Activated B cell treated with CpG ODN at 0.5 μM for 24 hours (primary cell): ENCODE measurements around the gene BUB1B. TPM values are rescaled to one million over a fixed set of nuclear protein-coding genes. Genes with fewer than 3 reads are reported as not detected.
A peak's percentile ranks its signal among the peaks of the same experiment; 100 is the strongest.

ENCODE experiments used
- ATAC-seq: fragments of 200-7000 bp; cut with Tn5 transposase; one replicate; pipeline ENCODE4 v1.10.0; 2021; ENCODE audit warnings: low read depth, mild to moderate bottlenecking, moderate library complexity
- CTCF ChIA-PET: fragments of 350-600 bp; sonication (Branson Sonifier 250); formaldehyde crosslinking; loops from one replicate; lab custom pipeline; 2021; ENCODE audit warnings: antibody characterized with exemption; lab: Charles Lee
- POLR2A ChIA-PET: fragments of 350-600 bp; sonication (Branson Sonifier 250); formaldehyde crosslinking; loops from one replicate; lab custom pipeline; 2021; ENCODE audit warnings: antibody characterized with exemption; lab: Charles Lee
- DNase-seq: peaks from one replicate; pipeline ENCODE4 v3.0.0; 2022
- H3K27ac Mint-ChIP-seq: one replicate; pipeline ENCODE4 v1.8.0; 2020; ENCODE audit warnings: mixed read lengths
- H3K27me3 Mint-ChIP-seq: one replicate; pipeline ENCODE4 v1.8.0; 2021; ENCODE audit warnings: mixed read lengths
- H3K36me3 Mint-ChIP-seq: one replicate; pipeline ENCODE4 v1.8.0; 2021; ENCODE audit warnings: low read depth, mixed read lengths
- H3K4me1 Mint-ChIP-seq: one replicate; pipeline ENCODE4 v1.8.0; 2021; ENCODE audit warnings: mixed read lengths
- H3K4me3 Mint-ChIP-seq: one replicate; pipeline ENCODE4 v1.8.0; 2020; ENCODE audit warnings: mild to moderate bottlenecking, mixed read lengths
- H3K9me3 Mint-ChIP-seq: one replicate; pipeline ENCODE4 v1.8.0; 2020; ENCODE audit warnings: mixed read lengths
- intact Hi-C: fragments of 100-400 bp; cut with micrococcal nuclease; formaldehyde crosslinking; loops from one replicate; pipeline ENCODE4 v1.15.1; 2024
- total RNA-seq: library from RNA; stranded (reverse); gene quantifications from 2 replicates; pipeline ENCODE4 v1.2.3, GENCODE V29; 2022
- TF ChIP-seq, protein P1 (sequence below): fragments of 200-600 bp; IDR thresholded peaks from one replicate; pipeline ENCODE4 v1.8.0; 2022; ENCODE audit warnings: antibody characterized with exemption, mild to moderate bottlenecking

The BUB1B gene
- total RNA-seq, 1 donor from 2014 or later: 3.9 TPM

DNA sequence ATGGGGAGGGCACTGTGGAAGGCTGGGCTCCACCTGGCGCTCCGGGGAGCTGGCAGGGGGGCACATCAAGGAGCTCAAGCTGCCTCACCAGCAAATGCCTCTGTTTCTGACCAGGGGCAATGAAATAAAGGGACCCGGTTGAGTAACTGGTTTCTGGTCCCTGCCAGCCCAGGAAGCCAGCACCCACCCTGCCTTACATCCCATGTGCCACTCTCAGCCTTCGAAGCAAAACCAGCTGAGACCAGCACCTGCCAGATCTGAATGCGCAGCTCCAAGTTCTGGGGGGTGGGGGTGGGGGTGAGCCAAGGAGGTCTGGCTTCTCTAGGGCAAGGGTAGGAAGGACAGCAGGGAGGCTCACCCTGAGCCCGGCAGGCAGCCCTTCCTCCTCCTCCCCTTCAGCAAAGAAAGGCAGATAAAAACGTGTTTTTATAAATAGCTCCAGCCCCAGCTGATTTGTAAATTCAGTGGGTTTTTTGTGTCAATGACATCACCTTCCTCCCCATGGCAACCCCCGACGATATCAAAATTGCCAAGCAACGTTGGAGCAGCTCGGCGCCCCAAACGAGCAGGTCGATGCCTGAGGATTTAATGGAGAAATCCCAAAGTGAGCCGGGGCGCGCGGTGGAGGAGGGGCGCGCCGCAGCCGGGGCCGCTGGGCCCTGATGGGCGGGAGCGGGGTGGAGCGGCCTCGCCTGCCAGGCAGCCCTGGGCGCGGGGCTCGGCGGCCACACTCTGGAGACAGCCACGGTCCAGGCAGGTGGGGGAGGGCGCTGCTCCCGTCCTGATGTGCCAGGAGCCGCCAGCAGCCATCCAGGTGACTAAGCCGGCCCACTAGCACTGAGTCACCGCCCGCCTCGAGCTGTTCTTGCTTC is 77.9 kb downstream of the BUB1B start, which contains the start of gene PAK6:
TSS of gene PAK6 (plus strand) at position 532 of the 872 bp plus-strand sequence. CDS start 25,723 bp downstream, outside the sequence.
- DNase-seq: peak; percentile 36
- peak; percentile 48 for ATAC-seq
- peak within 1 kb of the TSS; percentile 72 for H3K4me3 Mint-ChIP-seq
- H3K27me3 Mint-ChIP-seq: peaks cover 12% of the 10 kb centered on the region
- no peaks in the 10 kb centered on the region for H3K9me3 Mint-ChIP-seq
- H3K27ac Mint-ChIP-seq: no peak within 1 kb of the TSS
- H3K36me3 Mint-ChIP-seq: no peaks in the 10 kb centered on the region
- TF ChIP-seq, protein P1, sequence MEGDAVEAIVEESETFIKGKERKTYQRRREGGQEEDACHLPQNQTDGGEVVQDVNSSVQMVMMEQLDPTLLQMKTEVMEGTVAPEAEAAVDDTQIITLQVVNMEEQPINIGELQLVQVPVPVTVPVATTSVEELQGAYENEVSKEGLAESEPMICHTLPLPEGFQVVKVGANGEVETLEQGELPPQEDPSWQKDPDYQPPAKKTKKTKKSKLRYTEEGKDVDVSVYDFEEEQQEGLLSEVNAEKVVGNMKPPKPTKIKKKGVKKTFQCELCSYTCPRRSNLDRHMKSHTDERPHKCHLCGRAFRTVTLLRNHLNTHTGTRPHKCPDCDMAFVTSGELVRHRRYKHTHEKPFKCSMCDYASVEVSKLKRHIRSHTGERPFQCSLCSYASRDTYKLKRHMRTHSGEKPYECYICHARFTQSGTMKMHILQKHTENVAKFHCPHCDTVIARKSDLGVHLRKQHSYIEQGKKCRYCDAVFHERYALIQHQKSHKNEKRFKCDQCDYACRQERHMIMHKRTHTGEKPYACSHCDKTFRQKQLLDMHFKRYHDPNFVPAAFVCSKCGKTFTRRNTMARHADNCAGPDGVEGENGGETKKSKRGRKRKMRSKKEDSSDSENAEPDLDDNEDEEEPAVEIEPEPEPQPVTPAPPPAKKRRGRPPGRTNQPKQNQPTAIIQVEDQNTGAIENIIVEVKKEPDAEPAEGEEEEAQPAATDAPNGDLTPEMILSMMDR: no peak
- ChIA-PET POLR2A (interaction anchor here (0.6 to 1.4 kb wide), 10 partner anchors 8 to 539 kb away, joined by 3 to 8 read pairs (median 3); no protein-coding TSS in a partner anchor), CTCF (interaction anchor here (0.7 to 2.3 kb wide), 6 partner anchors 22 to 183 kb away, joined by 3 to 10 read pairs (median 4); no protein-coding TSS in a partner anchor)
- H3K4me1 Mint-ChIP-seq: peaks cover 37% of the 10 kb centered on the region
- intact Hi-C loops: loop anchor here (5.0 kb wide), 1 partner anchor 34 kb away; no protein-coding TSS in a partner anchor

DNA sequence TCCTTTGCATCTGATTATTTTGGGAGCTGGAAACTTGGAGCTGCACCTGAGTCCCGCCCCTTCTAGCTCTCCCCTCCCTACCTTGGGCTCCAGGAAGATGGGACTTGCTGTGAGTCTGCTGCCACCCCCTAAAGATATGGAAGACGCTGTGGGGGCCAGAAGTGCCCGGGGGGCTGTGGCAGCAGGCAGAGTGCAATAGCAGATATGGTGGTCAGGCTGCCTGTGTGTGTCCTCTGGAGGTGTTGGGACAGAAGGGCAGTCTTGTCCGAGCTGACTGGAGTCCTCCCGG is 78.5 kb downstream of the BUB1B start:
- H3K27ac Mint-ChIP-seq: no peak overlapping the region
- intact Hi-C loops: loop anchor here (5.0 kb wide), 1 partner anchor 33 kb away; no protein-coding TSS in a partner anchor
- DNase-seq (no peak), ATAC-seq (no peak)
- TF ChIP-seq, protein P1: no peak
- H3K9me3 Mint-ChIP-seq: no peaks in the 10 kb centered on the region
- no peaks in the 10 kb centered on the region for H3K36me3 Mint-ChIP-seq
- H3K4me3 Mint-ChIP-seq: peak overlapping the region; percentile 26
- ChIA-PET CTCF (interaction anchor here (0.7 to 2.3 kb wide), 4 partner anchors 23 to 105 kb away, joined by 3 to 10 read pairs (median 6); no protein-coding TSS in a partner anchor), POLR2A (interaction anchor here (0.6 to 1.4 kb wide), 7 partner anchors 9 to 538 kb away, joined by 3 to 4 read pairs (median 3); no protein-coding TSS in a partner anchor)
- H3K27me3 Mint-ChIP-seq: peaks cover 12% of the 10 kb centered on the region
- H3K4me1 Mint-ChIP-seq: peaks cover 35% of the 10 kb centered on the region

DNA sequence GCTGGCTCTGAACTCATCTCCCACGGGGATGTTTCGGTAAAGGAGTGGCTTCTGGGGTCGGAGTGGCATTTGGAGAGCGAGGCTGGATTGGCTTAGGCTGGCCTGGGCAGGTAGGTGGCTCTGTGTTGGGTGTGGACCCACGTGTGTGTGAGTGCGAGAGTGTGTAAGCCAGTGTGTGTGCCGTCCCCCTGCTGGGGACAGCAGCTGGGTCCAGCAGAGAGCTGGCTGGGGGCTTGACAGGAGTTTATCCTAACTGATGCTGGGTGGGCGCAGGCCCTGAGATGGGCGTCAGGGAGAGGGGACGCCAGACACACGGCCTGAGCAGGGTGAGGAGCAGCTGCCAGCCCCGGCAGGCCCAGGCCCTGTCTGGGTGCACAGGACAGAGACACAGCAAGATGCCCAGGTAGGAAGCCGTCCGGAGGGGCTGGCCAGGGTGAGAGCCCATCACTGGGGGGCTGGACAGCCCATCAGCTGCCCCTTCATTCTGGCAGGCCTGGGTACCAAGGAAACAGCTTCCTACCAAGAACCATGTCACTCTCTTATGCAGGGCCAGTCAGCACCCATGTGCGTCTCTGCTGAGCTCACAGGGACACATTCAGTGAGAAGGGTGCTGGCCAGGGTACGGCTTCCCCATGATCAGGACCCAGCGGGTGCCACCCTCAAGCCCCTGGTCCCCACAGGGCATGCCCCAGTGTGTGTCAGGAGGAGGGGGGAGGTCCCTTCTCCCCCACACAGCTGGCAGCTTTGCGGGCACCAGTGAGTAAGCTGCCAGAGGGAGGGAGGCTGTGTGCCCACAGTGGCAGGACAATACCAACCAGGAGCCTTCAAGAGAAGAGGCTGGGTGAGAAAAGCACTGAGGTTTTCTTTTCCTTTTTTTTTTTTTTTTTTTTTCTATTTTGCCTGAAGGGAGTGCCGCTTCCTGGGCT is 79.1 kb downstream of the BUB1B start:
- intact Hi-C loops: loop anchor here (5.0 kb wide), 1 partner anchor 32 kb away; no protein-coding TSS in a partner anchor
- TF ChIP-seq, protein P1: no peak
- ATAC-seq: no peak
- Mint-ChIP-seq H3K9me3 (no peaks in the 10 kb centered on the region), H3K4me3 (no peak overlapping the region), H3K27ac (no peak overlapping the region), H3K36me3 (no peaks in the 10 kb centered on the region), H3K27me3 (peaks cover 12% of the 10 kb centered on the region), H3K4me1 (peaks cover 30% of the 10 kb centered on the region)
- CTCF ChIA-PET: interaction anchor here (0.7 to 2.3 kb wide), 3 partner anchors 22 to 57 kb away, joined by 3 to 10 read pairs (median 3); no protein-coding TSS in a partner anchor
- POLR2A ChIA-PET: interaction anchor here (0.5 to 1.4 kb wide), 7 partner anchors 9 to 200 kb away, joined by 3 to 9 read pairs (median 3); no protein-coding TSS in a partner anchor
- DNase-seq: no peak

DNA sequence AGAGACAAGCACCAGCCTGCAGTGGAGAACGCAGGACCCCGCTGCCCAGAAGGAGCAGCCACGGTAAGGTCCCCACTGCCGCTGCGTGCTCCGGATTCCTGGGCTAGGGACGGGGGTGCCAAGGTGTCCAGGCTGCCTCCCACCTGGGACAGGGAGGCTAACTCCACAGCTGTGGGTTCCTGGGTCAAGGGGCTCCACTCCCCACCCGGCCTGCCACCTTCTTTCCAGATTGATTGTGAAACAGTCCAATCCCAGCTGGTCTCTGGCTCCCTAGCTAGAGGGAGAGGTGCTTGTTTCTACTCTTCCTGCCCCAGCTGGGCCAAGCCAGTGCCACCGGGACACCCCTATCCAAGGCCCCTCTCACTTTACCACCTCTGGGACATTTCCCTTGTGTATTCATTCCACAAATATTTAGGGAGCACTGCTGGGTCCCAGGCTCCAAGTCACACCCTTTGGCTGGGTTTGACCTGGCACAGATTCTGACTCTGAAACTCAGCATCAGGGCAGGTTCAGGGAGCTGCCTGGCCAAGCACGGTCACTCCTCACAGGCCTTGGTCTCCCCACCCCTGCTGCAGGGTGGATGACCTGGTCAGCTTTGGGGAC is 79.9 kb downstream of the BUB1B start:
- TF ChIP-seq, protein P1: no peak
- ChIA-PET CTCF (interaction anchor here (1.1 kb wide), 1 partner anchor 23 kb away, joined by 3 read pairs; no protein-coding TSS in a partner anchor), POLR2A (interaction anchor here (0.5 to 1.1 kb wide), 3 partner anchors 18 to 201 kb away, joined by 3 to 9 read pairs (median 7); no protein-coding TSS in a partner anchor)
- Mint-ChIP-seq H3K36me3 (no peaks in the 10 kb centered on the region), H3K27ac (no peak overlapping the region), H3K4me1 (peaks cover 22% of the 10 kb centered on the region), H3K9me3 (no peaks in the 10 kb centered on the region), H3K27me3 (peaks cover 12% of the 10 kb centered on the region), H3K4me3 (no peak overlapping the region)
- ATAC-seq: no peak
- DNase-seq: no peak
- intact Hi-C loops: no loop called here
